Measurements from ENCODE around the gene CAMTA1.
"Not testable (repeated sequence)": the region's sequence is repeated elsewhere in the genome, so short reads cannot be mapped to it uniquely, and the experiment has no call there.

Gene CAMTA1

DNA sequence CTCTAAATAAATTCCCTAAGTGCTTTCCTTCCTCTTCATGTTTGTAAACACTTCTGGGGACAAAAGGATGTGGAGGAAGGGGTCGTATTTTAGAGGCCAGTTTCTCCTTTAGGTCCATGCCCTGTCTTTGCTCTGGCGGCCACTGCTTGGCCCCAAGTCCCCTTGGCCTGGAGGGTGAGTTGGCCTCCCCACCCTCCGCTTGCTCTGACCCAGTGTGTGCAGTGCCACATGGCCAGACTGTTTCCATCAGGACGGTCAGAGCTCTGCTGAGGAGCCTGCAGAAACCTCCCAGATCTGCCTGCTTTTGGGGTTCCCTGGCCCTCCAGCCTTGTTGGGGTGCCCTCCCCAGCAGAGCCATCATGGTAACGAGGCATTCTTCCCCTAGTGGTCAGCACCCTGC lies 127.8 kb downstream of the CAMTA1 start:
- DNase-seq (ENCODE audit: low read depth), result no peak
- TF ChIP-seq, protein P1, sequence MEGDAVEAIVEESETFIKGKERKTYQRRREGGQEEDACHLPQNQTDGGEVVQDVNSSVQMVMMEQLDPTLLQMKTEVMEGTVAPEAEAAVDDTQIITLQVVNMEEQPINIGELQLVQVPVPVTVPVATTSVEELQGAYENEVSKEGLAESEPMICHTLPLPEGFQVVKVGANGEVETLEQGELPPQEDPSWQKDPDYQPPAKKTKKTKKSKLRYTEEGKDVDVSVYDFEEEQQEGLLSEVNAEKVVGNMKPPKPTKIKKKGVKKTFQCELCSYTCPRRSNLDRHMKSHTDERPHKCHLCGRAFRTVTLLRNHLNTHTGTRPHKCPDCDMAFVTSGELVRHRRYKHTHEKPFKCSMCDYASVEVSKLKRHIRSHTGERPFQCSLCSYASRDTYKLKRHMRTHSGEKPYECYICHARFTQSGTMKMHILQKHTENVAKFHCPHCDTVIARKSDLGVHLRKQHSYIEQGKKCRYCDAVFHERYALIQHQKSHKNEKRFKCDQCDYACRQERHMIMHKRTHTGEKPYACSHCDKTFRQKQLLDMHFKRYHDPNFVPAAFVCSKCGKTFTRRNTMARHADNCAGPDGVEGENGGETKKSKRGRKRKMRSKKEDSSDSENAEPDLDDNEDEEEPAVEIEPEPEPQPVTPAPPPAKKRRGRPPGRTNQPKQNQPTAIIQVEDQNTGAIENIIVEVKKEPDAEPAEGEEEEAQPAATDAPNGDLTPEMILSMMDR (IDR thresholded peaks at IDR 0.05; ENCODE audit: insufficient read depth, low read depth, low read length, missing control alignments), result no peak

DNA sequence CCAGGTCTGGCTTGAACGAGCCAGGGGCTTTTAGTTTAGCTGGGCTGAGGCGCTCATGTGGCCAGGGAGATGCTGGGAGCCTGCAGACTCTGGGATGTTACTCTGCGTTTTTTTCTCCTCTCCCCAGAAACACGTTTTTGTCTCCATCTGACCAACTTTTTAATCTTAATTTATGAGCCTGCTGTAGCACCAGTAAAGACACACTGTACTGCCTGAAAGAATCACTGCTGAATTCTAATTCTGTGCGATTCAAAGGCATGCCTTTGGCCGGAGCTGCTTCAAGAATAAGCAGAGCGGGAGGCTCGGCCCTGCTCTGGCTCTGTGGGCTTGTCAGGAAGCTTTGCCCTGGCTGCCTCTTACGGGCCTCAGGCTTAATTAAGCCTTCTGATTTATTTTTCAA lies 129.5 kb downstream of the CAMTA1 start:
- H3K4me3 ChIP-seq (ENCODE audit: low read length), result no peak overlapping the region
- DNase-seq (ENCODE audit: low read depth), result no peak
- TF ChIP-seq, protein P1 (IDR thresholded peaks at IDR 0.05; ENCODE audit: insufficient read depth, low read depth, low read length, missing control alignments), result no peak

More for the DNA sequence above, 127.8 kb downstream of the CAMTA1 start:
- H3K4me3 ChIP-seq (ENCODE audit: low read length), result no peak overlapping the region

DNA sequence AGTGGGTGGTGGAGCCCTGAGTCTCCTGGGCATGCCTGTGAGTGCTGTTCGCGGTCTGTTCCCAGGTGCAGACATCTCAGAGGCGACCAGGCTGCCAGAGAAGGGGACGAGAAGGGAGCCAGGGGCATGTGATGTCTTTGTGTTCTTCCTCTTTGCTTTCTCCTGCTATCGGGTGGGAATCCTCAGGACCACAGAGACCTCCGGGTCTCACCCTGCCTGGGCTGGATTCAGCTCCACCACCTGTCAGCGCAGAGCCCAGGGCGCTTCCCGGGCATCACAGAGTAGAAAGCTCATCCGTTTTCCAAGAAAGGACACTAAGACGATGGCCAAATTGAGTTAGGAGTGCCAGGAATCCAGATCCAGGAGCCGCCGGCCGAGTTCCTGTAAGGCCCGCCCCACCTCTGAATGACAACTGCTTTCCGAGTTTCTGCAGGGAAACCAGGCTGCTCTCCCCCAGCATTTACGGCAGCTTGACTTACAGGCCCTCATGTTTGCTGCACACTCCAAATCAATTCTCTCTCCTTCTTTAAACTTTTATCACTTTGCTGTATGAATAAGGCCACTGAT lies 130.8 kb downstream of the CAMTA1 start:
- DNase-seq (ENCODE audit: low read depth), result no peak
- no peak overlapping the region for H3K4me3 ChIP-seq (ENCODE audit: low read length)
- TF ChIP-seq, protein P1 (IDR thresholded peaks at IDR 0.05; ENCODE audit: insufficient read depth, low read depth, low read length, missing control alignments), result no peak

DNA sequence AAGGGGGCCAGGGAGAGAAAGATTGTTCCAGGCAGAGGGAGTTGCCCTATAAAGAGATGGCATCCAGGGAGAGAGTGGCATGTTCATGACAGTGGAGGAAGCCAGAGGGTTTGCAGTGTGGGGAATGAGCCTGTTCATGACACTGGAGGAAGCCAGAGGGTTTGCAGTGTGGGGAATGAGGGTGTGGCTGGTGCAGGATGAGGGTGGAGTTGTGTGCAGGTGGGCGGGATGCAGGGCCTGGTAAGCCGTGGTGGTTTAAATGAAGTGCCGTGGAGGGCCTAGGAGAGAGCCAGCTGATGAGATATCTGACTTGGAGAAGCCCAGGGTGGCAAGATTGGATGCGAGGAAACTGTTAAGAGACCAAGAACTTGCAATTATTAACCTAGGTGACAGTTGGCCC lies 131.8 kb downstream of the CAMTA1 start:
- DNase-seq (ENCODE audit: low read depth), result peak; percentile 10
- H3K4me3 ChIP-seq (ENCODE audit: low read length), result no peak overlapping the region
- TF ChIP-seq, protein P1 (IDR thresholded peaks at IDR 0.05; ENCODE audit: insufficient read depth, low read depth, low read length, missing control alignments), result no peak

DNA sequence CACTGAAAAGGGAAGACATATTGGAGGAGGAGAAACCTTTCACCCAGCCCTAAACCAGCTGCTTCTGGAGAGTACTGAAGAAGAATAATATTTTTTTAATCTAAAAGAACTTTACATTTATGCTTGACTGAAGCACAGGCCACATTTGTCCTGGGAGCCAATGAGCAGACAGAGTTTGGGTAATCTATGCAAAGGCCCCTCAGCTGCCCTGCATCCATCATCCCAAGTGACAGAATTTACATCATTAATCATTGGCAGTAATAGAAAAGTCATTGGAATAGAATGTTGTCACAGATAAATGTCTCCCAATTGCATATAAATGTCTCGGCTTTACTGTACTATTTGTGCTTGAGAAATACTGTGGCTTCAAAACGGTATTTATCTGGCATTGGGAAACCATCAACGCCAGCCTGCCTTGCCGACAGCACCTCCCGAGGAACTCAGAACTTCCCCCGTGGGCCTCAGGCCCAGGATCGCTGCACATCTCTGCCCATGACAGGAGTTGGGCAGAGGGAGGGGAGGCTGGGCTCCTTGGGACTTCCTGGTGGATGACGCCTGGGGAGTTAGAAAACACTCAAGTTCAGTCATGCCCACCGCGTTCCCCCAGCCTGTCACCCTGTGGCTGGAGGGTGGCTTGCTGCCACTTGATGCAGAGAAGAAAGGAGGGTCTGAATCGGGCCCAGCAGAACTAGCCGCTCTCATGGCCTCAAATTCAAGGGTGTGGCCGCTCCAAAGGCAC lies 133.1 kb downstream of the CAMTA1 start:
- no peak overlapping the region for H3K4me3 ChIP-seq (ENCODE audit: low read length)
- peak; percentile 70 for DNase-seq (ENCODE audit: low read depth)
- TF ChIP-seq, protein P1 (IDR thresholded peaks at IDR 0.05; ENCODE audit: insufficient read depth, low read depth, low read length, missing control alignments), result no peak

DNA sequence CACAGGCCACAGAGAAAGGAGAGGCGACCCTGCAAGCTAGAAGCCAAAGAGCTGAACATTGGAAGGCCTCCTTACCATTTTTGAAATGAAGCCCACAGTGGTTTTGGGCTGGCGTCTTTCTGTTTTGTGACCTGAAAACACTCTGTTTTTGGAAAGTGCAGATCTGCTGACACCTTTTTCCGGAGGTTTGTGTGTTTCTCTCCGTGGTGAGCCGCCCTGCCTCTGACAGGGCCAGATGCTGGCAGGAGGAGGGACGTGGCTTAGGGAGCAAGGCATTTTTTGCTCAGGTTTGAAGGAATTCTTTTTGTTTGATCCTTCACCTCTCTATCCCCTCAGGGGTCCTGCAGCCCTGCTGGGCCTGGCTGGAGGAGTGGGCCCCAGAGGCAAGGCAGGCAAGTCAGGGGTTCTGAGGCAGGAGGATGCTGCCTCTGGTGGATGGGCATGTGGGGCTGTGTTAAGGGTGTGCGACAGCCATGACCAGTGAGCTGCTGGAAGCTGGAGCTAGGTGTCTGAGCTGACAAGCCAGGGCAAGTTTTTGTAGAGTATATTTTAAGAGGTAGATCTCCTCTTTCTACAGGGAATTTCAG lies 133.8 kb downstream of the CAMTA1 start:
- peak; percentile 31 for DNase-seq (ENCODE audit: low read depth)
- TF ChIP-seq, protein P1 (IDR thresholded peaks at IDR 0.05; ENCODE audit: insufficient read depth, low read depth, low read length, missing control alignments), result no peak
- H3K4me3 ChIP-seq (ENCODE audit: low read length), result no peak overlapping the region

DNA sequence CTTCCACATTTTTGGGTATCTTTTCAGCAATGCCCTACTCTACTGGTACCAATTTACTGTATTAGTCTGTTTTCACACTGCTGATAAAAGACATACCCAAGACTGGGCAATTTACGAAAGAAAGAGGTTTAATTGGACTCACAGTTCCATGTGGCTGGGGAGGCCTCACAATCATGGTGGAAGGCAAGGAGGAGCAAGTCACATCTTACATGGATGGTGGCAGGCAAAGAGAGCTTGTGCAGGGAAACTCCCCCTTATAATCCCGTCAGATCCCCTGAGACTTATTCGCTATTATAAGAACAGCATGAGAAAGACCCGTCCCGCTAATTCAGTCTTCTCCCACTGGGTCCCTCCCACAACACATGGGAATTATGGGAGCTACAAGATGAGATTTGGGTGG lies 136.3 kb downstream of the CAMTA1 start:
- not testable (repeated sequence) for H3K4me3 ChIP-seq (ENCODE audit: low read length); DNase-seq (ENCODE audit: low read depth)

Data from epithelial cell of esophagus (primary cell).